Activated T-helper 17 cell treated with anti-CD3 and anti-CD28 coated beads, Interleukin-2, amount 50 U/mL, for 72 hours (primary cell): ENCODE measurements around the gene C11orf87. TPM values are rescaled to one million over a fixed set of nuclear protein-coding genes. Genes with fewer than 3 reads are reported as not detected.

Source experiments
- ATAC-seq: fragments of 150-1000 bp; cut with Tn5 transposase; replicated peaks from 2 replicates; pipeline ENCODE4 v1.10.0; 2021; ENCODE audit warnings: mild to moderate bottlenecking, moderate library complexity
- H3K27ac Mint-ChIP-seq: one replicate; pipeline ENCODE4 v1.8.0; 2022; ENCODE audit warnings: mixed read lengths
- H3K27me3 Mint-ChIP-seq: one replicate; pipeline ENCODE4 v1.8.0; 2022; ENCODE audit warnings: mixed read lengths
- H3K36me3 Mint-ChIP-seq: one replicate; pipeline ENCODE4 v1.8.0; 2022; ENCODE audit warnings: low read depth, mild to moderate bottlenecking, mixed read lengths
- H3K4me1 Mint-ChIP-seq: one replicate; pipeline ENCODE4 v1.8.0; 2022; ENCODE audit warnings: mixed read lengths
- H3K4me3 Mint-ChIP-seq: one replicate; pipeline ENCODE4 v1.8.0; 2022; ENCODE audit warnings: mild to moderate bottlenecking, mixed read lengths
- H3K9me3 Mint-ChIP-seq: one replicate; pipeline ENCODE4 v1.8.0; 2022; ENCODE audit warnings: mixed read lengths
- total RNA-seq, 2 donors: library from RNA; stranded (reverse); gene quantifications; one replicate each; pipeline ENCODE4 v1.2.3, GENCODE V29; 2022

C11orf87 gene
- not detected for total RNA-seq

DNA sequence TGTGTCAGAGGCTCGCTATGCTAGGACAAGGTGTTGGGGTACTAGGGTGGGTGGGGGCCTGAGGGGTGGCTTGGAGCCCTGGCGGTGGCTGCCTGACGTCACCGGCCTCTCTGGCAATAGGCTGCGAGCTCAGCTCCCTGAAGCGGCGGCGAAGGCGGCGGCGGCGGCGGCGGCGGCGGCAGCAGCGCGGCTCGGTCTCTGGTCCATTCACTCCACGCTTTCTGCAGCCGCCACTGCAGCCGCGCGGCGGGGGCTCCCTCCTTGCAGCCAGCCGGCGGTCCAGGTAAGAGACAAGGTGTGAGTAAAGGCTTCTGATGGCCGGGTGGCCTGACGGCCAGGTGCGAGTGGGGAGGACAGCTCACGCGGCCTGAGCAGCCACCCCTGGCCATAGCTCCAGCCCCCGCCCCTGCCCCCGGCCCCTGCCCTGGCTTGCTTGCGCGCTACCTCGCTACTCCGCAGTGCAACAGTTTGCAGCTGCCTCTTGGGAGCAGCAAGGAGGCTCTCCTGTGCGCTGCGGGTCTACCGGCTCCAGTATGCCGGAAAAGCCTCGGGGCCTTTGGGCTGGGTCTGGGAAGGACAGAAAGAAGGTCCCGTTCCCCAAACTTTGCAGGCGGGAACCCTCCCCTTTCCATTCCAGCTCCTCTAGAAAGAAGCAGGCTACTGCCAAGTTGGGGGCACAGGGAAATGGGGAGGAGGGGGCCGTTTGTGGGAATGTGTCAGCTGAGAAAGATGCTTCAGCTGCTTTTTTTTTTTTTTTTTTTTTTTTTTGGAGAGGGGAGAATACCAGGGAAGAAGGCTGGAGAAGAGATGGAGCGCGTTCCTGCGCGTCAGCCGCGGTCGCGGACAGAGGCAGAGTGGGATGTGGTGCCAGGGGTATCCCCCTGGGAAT is at the start of gene C11orf87:
TSS of gene C11orf87 (plus strand) at position 210 of the 889 bp plus-strand sequence. CDS start 1,444 bp downstream, outside the sequence.
- Mint-ChIP-seq H3K27me3 (peaks cover 19% of the 10 kb centered on the region), H3K36me3 (no peaks in the 10 kb centered on the region), H3K9me3 (no peaks in the 10 kb centered on the region), H3K4me3 (no peak within 1 kb of the TSS), H3K4me1 (no peaks in the 10 kb centered on the region), H3K27ac (no peak within 1 kb of the TSS)
- no peak for ATAC-seq

DNA sequence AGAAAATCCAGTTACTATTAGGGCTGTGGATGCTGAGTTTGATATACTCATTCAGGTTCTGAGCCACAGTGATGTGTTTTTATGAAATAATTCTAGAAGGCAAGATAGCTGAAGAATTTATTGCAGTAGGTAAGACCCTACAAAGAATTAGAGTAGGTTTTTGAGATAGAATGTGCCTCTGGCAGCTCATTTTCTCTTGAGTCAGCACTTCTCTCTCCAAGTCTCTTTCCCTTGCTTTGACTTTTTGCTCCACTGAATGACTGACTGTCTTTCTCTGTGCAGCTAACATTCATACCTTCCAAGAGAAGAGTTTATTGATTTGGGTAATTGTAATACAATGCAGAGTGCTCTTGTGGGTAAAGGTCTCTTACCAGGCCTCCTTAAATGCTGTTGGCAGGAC is 48.0 kb upstream of the C11orf87 start:
- ATAC-seq, result no peak
- Mint-ChIP-seq H3K27ac (no peak overlapping the region), H3K4me1 (no peaks in the 10 kb centered on the region), H3K36me3 (no peaks in the 10 kb centered on the region), H3K9me3 (peaks cover 18% of the 10 kb centered on the region), H3K4me3 (no peak overlapping the region), H3K27me3 (no peaks in the 10 kb centered on the region)

DNA sequence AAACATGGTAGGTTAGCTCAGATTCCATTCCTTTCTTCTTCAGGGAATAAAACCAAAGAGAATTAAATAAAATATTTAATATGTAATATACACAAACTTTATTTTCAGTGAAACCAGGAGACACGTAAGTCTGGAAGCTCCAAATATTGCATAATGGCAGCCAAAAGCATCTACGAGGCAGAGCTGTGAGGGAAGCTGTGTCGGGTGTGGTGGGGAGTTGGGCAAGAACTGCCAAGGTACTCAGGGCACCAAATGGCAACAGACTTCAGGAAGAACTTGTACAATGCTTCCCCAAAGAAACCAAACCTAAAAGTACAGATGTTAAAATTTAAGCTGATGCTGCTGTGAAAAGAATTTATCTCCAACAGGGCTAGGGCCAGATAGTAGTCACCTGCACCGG is 47.5 kb upstream of the C11orf87 start:
- Mint-ChIP-seq H3K36me3 (no peaks in the 10 kb centered on the region), H3K27ac (no peak overlapping the region), H3K4me1 (no peaks in the 10 kb centered on the region), H3K27me3 (no peaks in the 10 kb centered on the region), H3K9me3 (peaks cover 16% of the 10 kb centered on the region), H3K4me3 (no peak overlapping the region)
- no peak for ATAC-seq

DNA sequence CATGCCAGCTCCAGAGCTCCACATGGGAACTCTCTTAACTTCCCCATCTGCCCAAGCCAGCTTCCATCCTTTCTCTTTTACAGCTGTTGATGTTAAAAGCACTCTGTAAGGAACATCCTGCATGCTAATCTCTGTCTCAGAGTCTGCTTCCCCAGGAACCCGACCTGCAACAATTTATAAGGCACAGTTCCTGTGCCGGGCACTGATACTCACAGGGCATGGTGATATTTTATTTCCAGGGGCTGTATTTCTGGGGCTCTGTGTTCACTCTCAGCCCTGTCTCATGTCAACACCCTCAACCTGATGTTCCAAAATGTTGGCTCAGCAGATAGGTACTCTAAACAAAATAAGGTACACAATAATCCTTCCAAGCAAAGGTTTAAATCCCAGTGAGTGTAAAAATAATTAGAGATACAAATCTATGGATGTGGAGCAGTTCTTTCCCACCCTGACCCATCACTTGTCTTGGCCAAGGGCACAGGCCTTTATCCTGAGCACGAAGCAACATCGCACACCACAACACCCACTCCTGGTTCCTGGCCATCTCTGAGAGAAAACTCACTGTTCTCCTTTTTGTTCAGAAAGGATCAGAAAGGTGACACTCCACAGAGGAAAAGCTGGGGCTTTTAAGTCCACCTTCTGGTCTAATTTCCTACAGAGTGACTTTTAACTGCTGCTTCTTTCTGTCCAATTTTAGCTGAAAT is 44.8 kb upstream of the C11orf87 start:
- Mint-ChIP-seq H3K27me3 (no peaks in the 10 kb centered on the region), H3K36me3 (no peaks in the 10 kb centered on the region), H3K4me3 (no peak overlapping the region), H3K27ac (no peak overlapping the region), H3K9me3 (peaks cover 7% of the 10 kb centered on the region), H3K4me1 (no peaks in the 10 kb centered on the region)
- ATAC-seq, result no peak

DNA sequence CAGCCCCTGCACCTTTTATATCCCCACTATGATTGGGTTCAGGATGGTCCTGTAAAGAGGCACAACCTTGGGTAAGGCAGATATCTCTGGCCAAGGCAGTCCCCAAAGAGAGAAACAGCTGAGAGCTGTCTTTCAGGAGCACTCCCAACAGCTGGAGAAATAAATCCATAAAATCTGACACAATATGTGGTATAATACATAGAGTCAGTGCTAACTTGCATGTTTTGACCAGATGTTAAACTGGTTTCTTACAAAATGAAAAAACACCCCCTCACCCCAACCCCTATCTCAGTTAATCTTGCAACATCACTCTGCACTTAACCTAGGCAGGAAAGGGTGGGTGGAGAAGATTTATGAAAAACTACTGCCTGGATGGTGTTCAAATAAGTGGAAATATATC is 44.0 kb upstream of the C11orf87 start:
- Mint-ChIP-seq H3K27me3 (no peaks in the 10 kb centered on the region), H3K27ac (no peak overlapping the region), H3K4me1 (no peaks in the 10 kb centered on the region), H3K9me3 (peaks cover 7% of the 10 kb centered on the region), H3K36me3 (no peaks in the 10 kb centered on the region), H3K4me3 (no peak overlapping the region)
- ATAC-seq, result no peak

DNA sequence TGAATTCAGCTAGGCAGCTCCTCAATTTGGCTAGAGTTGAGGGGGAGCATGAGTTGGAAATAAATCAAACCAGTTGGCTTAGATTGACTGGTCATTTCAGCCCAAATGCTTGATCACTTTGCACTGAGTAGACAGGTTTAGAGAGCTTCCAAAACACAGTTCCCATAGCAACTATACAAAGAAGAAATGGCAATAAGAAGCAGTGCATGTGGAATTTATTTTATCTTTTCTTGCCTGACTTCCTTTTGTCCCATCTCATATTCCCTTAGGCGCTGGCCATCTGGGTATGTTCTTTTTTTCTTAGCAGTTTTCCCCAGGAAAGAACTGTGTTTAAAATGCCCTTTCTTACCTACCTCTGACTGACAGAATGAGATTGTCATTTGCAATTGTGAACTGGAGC is 38.7 kb upstream of the C11orf87 start:
- no peaks in the 10 kb centered on the region for H3K9me3 Mint-ChIP-seq
- no peaks in the 10 kb centered on the region for H3K4me1 Mint-ChIP-seq
- ATAC-seq, result no peak
- H3K27me3 Mint-ChIP-seq, result no peaks in the 10 kb centered on the region
- H3K27ac Mint-ChIP-seq, result no peak overlapping the region
- H3K4me3 Mint-ChIP-seq, result no peak overlapping the region
- no peaks in the 10 kb centered on the region for H3K36me3 Mint-ChIP-seq

DNA sequence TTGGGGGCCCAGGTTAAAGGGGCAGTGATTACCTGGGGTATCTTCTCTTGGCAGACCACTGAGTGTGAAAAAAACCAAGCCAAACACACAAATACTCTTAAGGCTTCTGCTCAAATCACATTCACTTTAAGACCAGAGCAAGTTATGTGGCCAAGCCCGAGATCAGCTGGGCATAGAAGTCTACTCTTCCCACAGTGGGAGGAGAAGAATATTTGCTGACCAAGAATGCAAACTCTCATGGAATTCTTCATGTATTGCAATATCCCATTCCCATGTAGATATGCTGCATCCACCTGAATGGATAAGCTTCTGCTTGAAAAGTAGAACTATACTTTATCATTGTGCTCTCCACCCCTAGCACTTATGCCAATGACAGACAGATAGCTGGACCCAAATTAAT is 37.1 kb upstream of the C11orf87 start:
- Mint-ChIP-seq H3K4me3 (no peak overlapping the region), H3K9me3 (no peaks in the 10 kb centered on the region), H3K4me1 (no peaks in the 10 kb centered on the region), H3K36me3 (no peaks in the 10 kb centered on the region), H3K27ac (no peak overlapping the region), H3K27me3 (no peaks in the 10 kb centered on the region)
- ATAC-seq, result no peak

DNA sequence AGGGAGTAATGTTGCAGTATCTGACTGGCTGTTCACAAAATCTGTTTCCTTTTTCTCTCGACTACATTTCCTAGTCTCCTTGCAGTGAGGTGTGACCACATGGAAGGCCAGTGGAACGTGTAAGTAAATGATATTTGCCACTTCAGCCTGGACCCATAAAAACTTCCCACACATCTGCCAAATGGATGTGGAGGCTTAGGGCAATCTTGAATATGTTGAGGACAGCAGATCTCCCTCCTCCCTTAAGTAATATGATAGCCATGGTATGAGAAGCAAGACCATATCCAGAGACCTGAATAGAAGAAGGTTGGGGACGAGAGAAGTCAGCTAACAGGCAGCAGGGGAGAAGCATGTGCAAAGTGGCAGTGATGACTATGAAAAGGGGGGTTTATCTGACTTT is 33.0 kb upstream of the C11orf87 start:
- Mint-ChIP-seq H3K9me3 (peaks cover 4% of the 10 kb centered on the region), H3K36me3 (no peaks in the 10 kb centered on the region), H3K4me1 (no peaks in the 10 kb centered on the region), H3K27me3 (no peaks in the 10 kb centered on the region), H3K4me3 (no peak overlapping the region), H3K27ac (no peak overlapping the region)
- no peak for ATAC-seq

DNA sequence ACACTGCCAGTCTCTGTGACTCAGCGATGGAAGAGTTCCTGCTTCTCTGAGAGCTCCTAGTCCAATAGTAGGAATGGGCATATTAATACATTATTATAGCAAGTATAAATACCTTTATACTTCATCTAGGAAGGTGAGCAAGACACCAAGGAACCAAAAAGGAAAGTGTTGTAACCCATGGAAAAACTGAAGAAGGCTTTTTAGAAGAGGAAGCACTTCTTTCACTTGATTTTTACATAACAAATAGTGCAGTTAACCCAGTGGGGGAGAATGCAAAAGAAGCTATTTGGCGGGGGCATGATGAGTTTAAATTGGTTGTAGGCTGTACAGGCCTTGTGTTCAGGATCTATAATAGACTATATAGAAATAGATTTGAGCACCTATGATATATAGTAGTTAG is 31.2 kb upstream of the C11orf87 start:
- H3K4me1 Mint-ChIP-seq, result no peaks in the 10 kb centered on the region
- no peak for ATAC-seq
- H3K27ac Mint-ChIP-seq, result no peak overlapping the region
- H3K9me3 Mint-ChIP-seq, result peaks cover 4% of the 10 kb centered on the region
- H3K27me3 Mint-ChIP-seq, result no peaks in the 10 kb centered on the region
- no peak overlapping the region for H3K4me3 Mint-ChIP-seq
- no peaks in the 10 kb centered on the region for H3K36me3 Mint-ChIP-seq

DNA sequence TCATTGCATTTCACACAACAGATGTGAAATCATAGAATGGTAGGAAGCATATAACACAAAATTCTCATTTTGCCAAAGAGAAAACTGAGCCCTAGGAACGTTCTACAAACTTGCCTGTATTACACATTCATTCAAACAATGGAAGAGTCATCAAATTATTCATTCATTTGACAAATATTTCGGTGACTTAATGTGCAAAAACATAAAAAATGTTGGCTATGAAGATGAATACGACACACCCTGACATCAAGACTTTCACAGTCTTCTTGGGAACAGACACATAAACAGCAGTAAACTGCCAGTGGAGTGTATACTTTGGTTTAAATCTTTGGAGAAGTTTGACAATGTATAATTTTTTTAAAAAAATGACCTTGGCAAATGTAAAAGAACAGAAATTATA is 20.4 kb upstream of the C11orf87 start:
- H3K4me1 Mint-ChIP-seq, result no peaks in the 10 kb centered on the region
- peaks cover 5% of the 10 kb centered on the region for H3K9me3 Mint-ChIP-seq
- H3K36me3 Mint-ChIP-seq, result no peaks in the 10 kb centered on the region
- no peaks in the 10 kb centered on the region for H3K27me3 Mint-ChIP-seq
- H3K27ac Mint-ChIP-seq, result no peak overlapping the region
- no peak overlapping the region for H3K4me3 Mint-ChIP-seq
- no peak for ATAC-seq

DNA sequence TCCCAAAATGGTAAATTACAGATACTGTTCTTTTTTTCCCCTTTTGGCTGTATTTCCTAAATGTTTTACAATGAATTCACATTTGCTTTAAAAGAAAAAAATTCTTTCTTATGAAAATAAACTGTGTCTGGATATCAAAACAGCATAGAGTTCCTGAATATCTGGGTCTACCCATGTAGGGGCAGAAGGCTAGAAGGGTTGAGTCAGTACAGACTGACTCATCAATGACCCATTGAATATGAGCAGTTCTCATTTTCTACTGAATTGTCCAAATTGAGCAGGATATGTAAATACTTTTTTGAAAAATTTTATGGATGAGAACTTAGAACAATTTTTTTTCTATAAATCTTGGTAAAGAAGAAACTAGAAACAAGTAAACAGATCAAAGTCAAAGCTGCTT is 16.3 kb upstream of the C11orf87 start:
- H3K4me3 Mint-ChIP-seq, result no peak overlapping the region
- H3K4me1 Mint-ChIP-seq, result no peaks in the 10 kb centered on the region
- H3K9me3 Mint-ChIP-seq, result peaks cover 4% of the 10 kb centered on the region
- ATAC-seq, result no peak
- no peaks in the 10 kb centered on the region for H3K36me3 Mint-ChIP-seq
- H3K27me3 Mint-ChIP-seq, result no peaks in the 10 kb centered on the region
- no peak overlapping the region for H3K27ac Mint-ChIP-seq

DNA sequence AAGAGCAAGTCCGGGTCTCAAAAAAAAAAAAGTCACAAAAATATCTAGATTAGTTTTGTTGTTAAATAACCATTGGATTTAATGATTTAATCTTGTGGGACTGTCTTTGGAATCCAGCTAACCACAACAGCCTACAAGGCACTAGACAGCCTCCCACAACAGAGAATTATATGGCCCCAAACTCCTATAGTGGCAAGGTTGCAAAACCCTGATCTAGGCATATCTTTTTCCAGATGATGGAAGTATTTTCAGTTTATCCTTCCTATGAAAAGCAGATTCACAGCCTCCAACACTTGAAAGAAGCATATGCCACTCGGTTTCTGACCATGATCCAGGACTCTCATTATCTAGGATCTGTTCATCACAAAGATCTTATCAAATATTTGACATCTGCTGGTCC is 5.4 kb upstream of the C11orf87 start:
- Mint-ChIP-seq H3K4me3 (no peak overlapping the region), H3K27ac (no peak overlapping the region), H3K4me1 (no peaks in the 10 kb centered on the region), H3K36me3 (no peaks in the 10 kb centered on the region), H3K27me3 (peaks cover 5% of the 10 kb centered on the region), H3K9me3 (no peaks in the 10 kb centered on the region)
- ATAC-seq, result no peak

DNA sequence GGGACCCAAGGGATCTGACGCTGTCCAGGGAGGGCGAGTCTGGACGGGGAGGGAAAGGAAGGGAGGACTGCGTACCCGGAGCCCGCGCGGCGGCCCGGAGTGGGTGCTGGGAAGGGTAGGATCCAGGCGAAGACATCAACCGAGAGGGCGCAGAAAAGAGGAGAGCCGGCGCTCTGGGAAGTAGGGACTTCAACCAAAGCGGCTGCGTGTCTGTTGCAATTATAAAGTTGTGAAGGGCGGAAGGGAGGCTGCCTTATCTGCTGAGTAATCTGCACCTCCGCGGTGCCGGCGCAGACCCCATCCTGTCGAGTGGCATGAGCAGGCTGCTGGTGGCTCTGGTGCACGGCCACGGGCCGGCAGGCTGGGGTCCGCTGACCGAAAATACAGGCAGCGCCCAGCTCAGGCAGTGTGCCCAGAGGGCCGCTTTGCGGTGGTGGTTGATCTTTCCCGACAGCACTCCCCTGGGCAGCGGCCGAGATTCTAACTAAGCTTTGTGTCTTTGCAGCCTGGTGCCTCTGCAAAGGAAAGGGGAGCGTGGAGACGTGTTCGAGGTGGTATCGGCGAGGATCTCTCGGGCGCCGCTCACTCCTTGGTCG is 978 bp downstream of the C11orf87 start:
- no peak overlapping the region for H3K4me3 Mint-ChIP-seq
- H3K9me3 Mint-ChIP-seq, result no peaks in the 10 kb centered on the region
- no peaks in the 10 kb centered on the region for H3K36me3 Mint-ChIP-seq
- no peak overlapping the region for H3K27ac Mint-ChIP-seq
- no peak for ATAC-seq
- no peaks in the 10 kb centered on the region for H3K4me1 Mint-ChIP-seq
- peaks cover 19% of the 10 kb centered on the region for H3K27me3 Mint-ChIP-seq

DNA sequence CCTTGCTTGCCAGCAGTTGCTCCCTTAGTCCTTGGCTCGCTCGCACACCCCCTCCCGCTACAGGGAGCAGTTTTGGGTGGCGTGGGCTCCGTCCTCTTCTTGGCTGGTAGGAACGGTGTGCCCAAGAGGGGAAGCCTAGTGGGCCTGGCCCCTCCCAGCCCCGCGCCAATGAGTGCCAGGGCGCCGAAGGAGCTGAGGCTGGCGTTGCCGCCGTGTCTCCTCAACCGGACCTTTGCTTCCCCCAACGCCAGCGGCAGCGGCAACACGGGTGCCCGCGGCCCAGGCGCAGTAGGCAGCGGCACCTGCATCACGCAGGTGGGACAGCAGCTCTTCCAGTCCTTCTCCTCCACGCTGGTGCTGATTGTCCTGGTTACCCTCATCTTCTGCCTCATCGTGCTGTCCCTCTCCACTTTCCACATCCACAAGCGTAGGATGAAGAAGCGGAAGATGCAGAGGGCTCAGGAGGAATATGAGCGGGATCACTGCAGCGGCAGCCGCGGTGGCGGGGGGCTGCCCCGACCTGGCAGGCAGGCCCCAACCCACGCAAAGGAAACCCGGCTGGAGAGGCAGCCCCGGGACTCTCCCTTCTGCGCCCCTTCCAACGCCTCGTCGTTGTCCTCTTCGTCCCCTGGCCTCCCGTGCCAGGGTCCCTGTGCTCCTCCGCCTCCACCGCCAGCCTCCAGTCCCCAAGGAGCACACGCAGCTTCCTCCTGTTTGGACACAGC is 1.6 kb downstream of the C11orf87 start:
- Mint-ChIP-seq H3K4me1 (no peaks in the 10 kb centered on the region), H3K27ac (no peak overlapping the region), H3K4me3 (no peak overlapping the region), H3K36me3 (no peaks in the 10 kb centered on the region), H3K9me3 (no peaks in the 10 kb centered on the region), H3K27me3 (peaks cover 19% of the 10 kb centered on the region)
- ATAC-seq, result no peak
